ENCODE data around the gene CTNNAL1.

The CTNNAL1 gene

DNA sequence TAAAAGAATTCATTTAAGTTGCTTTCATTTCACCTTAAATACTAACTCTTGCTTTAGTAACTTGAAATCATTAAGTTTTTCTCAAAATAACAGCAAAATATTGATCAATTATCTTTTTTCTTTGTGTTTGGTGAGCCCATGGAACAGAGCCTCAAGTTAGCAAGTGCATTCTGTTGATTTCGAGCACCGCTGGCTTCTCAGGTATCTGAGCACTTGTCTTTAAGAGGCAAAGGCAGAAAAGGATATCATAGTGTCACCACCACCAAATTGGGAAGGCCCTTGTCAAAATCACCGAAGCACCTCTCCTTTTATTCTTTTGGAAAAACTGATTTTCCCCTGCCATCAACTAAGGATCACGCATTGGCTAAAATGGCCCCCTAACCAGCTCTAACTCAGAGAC, 17.1 kb upstream of the CTNNAL1 start:
- DNase-seq (ENCODE audit: extremely low read depth in 1 of 2, low read depth in 1 of 2), result no peak

GRCh38 chr9:109028457-109028856, 15.2 kb upstream of the CTNNAL1 start:
- DNase-seq (ENCODE audit: extremely low read depth in 1 of 2, low read depth in 1 of 2), result no peak

DNA sequence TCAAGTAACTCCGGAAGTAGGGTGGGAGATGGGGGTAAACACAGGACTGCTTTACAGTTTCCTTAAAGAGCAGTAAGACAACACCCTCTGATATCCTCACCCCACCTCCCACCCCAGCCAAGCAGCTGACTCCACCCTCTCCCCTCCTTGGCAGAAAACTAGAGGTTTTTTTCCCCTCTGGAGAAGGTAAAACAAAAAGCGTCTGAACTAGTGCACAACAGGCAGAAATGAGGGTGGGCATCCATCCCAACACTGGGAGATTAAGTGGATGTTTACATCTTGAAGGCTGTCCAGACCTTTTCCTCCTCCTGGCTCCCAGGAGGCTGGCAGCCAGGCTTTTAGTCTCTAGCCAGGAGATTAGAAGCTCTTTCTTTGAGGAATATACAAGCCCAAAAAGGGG, 13.9 kb upstream of the CTNNAL1 start:
- DNase-seq (ENCODE audit: extremely low read depth in 1 of 2, low read depth in 1 of 2), result no peak

GRCh38 chr9:109026306-109026705, 13.0 kb upstream of the CTNNAL1 start:
- DNase-seq (ENCODE audit: extremely low read depth in 1 of 2, low read depth in 1 of 2), result no peak

DNA sequence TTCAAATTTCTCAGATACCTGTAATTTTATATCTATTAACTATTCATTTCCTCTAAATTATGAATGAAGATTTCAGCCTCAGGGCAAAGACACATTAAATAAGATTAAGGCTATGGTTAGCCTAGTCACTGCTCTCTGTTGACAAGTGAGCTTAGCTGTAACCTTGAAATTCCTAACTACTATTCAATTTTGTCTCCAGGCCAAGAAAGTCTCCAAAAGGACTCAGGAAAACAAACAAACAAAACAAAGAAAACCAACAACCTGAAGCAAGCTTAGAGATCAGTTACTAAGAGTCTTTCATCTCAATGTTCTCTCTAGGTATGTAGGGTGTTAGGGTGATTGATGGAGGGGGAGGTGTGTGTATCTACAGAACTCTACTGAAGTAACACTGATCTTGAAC, 9.6 kb upstream of the CTNNAL1 start:
- DNase-seq (ENCODE audit: extremely low read depth in 1 of 2, low read depth in 1 of 2), result no peak

DNA sequence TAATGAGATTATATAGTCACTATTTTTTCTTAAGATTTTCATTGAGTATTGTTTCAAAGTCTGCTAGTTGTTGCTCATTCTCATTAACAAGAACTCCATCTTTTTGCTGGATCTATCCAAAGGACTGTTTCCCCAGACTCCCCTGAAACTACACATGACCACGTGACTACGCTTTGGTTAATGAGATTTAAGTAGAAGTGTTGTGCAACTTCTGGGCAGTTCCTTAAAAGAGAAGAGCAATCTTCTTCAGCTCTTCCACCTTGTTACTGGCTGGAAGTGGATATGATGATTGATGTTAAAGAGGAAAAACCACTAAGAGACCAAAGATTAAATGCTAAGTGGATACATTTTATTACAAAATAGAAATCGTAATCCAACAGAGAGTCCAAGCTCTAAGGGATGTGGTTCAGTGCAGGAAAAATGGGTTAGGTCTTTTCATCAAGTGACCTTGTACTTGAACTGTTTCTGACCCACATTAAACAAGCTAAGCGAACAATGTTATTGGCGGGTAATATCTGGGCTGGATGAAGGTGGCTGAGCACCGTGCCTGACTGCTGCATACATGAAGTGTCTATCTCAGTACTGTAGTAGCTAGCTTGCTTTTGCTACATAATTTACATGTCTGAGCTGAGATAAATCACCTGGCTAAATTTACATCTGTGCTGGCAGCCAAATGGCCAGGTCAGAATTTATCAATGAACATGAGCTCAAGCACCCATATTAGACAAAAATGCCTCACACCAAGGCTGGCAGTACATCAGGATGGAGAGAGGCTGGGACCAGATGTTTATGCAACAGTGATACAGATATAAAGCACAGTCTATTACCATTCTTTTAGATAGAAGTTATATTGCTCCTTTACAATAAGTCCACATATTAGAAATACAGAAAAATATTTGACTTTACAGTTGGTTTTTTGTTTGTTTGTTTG, 7.5 kb upstream of the CTNNAL1 start:
- no peak for DNase-seq (ENCODE audit: extremely low read depth in 1 of 2, low read depth in 1 of 2)

DNA sequence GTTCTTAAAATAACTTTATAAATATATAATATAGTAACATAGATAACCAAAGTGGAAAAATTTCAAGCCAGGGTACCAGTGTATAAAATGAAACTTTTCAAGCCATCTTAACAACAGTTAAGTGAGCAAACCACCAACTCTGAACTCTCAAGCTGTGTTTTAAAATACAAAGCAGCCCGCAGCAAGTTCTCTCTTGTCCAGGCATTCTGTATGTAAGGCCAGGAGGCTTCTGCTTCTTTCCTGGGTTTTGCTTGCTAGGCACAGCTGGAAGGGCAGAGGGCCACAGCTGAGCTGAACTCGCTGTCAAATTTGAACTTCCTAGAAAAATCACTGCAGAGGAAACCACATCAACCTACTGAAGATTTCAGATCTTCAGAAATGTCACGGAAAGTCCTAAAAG, 6.8 kb upstream of the CTNNAL1 start:
- DNase-seq (ENCODE audit: extremely low read depth in 1 of 2, low read depth in 1 of 2), result no peak

GRCh38 chr9:109019420-109019819, 6.1 kb upstream of the CTNNAL1 start:
- no peak for DNase-seq (ENCODE audit: extremely low read depth in 1 of 2, low read depth in 1 of 2)

GRCh38 chr9:109017493-109017892, 4.2 kb upstream of the CTNNAL1 start:
- no peak for DNase-seq (ENCODE audit: extremely low read depth in 1 of 2, low read depth in 1 of 2)

DNA sequence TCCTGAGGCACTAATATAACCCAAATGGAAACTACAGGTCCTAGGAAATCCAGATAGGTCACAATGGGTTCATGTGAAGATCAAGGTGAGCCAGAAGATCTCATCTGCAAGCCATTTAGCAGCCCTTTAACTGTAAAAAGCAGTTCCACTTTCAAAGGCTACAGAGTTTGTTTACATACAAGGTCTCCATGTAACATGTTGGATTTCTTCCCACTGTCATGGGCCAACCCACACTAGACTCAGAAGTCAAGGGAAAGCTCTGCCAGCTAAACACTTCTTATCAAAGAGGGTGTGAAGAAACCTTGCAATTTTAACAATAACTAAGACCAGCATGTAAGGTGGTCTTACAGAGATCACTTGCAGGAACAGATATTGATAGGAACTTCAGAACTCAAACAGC, 3.8 kb upstream of the CTNNAL1 start:
- DNase-seq (ENCODE audit: extremely low read depth in 1 of 2, low read depth in 1 of 2), result no peak

DNA sequence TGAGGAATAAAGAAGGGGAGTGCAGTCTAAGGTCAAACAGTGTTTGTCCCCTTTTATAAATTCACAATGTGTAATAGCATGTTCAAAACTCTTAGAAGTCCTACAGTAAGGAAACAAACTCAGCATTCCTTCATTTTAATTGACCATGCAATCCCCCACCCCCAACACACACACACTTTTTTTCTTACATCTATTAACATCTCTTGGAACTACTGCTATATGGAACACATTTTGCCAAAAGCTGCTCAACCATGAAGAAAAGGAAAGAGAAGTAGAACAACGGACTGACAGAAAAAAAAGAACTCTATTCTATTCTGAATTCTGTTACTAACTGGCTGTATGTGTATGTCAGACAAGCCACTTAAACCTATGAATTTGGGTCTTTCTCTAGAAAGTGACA, 2.8 kb upstream of the CTNNAL1 start:
- no peak for DNase-seq (ENCODE audit: extremely low read depth in 1 of 2, low read depth in 1 of 2)

DNA sequence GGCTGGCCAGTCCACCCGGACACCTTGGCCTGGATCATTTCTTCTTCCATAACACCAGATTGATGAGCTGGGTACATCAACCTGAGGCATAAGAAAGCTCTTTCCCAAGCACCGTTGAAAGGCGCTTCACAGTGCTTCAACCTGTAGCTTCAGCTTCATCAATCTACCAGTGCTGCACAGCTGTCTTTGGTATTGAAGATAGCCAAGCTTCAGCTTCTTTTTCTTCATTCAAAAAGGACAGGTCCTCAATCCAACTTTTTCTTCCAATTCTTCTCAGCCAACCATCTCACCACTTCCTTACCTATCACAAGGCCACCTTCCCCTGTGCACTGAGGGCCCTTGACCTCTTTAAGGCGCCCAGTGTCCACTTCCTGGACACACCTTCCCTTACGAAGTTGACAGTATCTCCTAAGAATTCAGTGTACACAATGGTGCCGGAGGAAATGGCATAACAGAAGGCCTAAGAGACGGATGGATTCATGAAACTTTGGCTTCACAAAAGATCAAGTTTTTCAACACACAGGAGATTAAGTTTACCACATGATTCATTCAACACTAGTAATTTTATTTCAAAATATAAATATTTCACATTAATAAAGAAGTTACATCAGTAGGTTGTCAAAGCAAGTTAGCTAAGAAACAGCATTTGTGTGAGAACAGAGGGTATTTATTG, 1.4 kb upstream of the CTNNAL1 start:
- DNase-seq (ENCODE audit: extremely low read depth in 1 of 2, low read depth in 1 of 2), result no peak

GRCh38 chr9:109013679-109014607, 644 bp upstream of the CTNNAL1 start:
- DNase-seq (ENCODE audit: extremely low read depth in 1 of 2, low read depth in 1 of 2), result no peak

DNA sequence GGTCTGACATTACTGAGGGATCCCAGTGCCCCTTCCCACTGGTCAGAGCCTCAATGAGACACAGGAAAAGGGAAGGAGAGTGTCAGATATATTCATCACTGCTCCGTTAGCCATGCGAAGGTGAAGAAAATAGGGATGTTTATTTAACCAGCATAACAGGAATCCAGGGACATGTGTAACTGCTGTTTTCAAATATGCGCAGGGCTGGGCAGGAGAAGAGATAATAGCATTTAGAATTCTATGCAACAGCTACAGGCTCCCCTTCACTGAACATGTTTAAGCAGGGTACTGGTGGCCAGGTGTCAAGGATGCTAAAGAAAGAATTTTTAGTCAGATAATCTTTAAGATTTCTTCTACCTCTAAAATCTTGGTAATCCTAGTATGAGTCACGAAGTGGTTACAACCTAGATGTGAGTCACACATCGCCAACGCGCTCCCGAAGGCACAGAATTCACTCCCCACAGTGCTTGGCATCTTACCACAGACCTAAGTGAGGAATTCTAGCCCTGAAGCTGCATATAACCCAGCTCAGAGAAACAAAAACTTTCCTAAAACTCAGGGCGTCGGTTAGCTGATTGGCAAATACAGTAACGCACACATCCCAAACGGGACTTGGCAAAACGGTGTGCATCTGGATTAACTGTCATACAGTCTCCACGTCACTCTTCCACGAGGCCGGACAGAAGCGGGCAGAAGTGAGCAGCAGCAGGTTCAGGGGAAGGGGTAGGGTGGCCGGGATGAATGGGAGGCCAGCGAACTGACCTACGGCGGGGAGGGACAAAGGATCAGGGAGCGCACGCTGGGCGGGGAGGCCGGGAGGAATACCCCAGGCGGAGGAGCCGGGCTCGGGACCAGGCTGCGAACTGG, 1.1 kb downstream of the CTNNAL1 start:
- DNase-seq (ENCODE audit: extremely low read depth in 1 of 2, low read depth in 1 of 2), result peak; percentile 8 to 31

DNA sequence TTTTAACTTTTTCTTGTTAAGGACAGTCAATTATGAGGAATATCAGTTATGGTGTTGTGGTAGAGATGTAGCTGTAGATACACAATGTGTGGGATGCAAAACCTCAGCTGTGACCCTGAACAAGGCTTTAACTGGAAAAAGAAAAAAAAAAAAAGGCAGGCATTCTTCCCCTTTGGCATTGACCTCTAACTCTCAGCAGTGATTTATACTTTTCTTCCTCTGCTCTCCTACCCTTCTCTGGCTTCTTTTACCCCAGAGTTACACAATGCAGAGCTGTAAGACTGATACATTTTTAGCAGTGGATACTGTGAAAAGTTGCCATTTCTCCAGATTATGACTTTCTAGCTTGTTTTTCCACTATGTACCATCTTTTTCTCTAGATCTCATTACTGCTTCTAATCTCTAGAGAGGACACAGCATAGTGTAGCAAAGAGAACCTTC, 2.0 kb downstream of the CTNNAL1 start:
- no peak for DNase-seq (ENCODE audit: extremely low read depth in 1 of 2, low read depth in 1 of 2)

DNA sequence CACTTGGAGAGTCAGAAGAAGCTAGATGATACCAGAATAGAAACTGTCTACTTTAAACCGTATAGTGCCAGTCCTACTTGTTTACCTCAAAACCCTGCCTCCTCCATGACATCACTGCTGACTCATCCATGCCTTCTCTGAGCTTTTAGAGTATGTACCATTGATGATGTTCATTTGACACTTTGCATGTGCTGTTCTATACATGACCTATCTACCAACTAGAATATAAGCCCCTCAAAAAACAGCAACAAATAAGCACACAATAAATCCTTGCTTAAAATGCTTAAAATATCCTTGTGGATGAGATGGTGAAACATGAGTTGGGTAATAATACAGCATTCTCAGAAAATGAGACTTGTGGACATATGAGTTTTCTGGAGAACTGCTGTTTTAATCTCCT, 2.6 kb downstream of the CTNNAL1 start:
- peak in 1 of 2 donors; percentile 32 for DNase-seq (ENCODE audit: extremely low read depth in 1 of 2, low read depth in 1 of 2)

- no peak for DNase-seq (ENCODE audit: extremely low read depth in 1 of 2, low read depth in 1 of 2)
Observed at GRCh38 chr9:109005678-109006077, 7.6 kb downstream of the CTNNAL1 start.

- DNase-seq (ENCODE audit: extremely low read depth in 1 of 2, low read depth in 1 of 2), result no peak
Observed at GRCh38 chr9:109003116-109003515, 10.2 kb downstream of the CTNNAL1 start.

DNA sequence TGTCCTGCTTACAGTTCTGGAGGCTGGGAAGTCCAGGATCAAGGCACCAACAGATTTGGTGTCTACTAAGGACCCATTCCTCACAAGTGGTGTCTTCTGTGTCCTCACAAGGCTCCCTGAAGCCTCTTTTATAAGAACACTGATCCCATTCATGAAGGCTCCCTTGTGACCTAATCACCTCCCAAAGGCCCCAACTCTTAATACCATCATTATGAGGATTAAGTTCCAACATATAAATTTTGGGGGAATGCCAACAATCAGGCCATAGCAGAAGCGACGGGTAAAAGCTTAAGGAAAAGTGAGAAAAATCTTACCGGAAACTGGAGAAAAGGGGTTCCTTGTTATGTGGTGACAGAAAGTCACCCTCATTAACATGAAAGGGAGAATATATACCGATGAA, 11.2 kb downstream of the CTNNAL1 start:
- DNase-seq (ENCODE audit: extremely low read depth in 1 of 2, low read depth in 1 of 2), result no peak

DNA sequence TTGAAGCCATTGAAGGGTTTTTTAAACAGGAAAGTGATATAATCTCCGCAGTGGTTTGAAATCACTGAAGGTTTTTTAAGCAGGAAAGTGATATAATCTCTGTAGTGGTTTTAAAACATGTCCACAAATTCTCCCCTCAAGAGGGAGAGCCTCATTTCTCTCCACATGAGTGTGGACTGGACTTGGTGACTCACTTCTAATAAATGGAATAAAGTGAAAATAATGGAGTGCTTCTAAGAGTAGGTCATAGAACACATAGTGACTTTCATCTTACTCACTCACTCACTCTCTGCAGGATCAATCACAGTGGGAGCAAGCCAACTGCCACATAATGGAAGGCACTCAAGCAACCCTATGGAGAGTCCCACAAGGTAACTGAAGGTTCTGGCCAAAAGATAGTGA, 12.0 kb downstream of the CTNNAL1 start:
- DNase-seq (ENCODE audit: extremely low read depth in 1 of 2, low read depth in 1 of 2), result no peak
